ENCODE data around the gene ETFB. TPM values are rescaled to one million over a fixed set of nuclear protein-coding genes. Genes with fewer than 3 reads are reported as not detected.

Gene ETFB
- total RNA-seq, 2 donors from 2014 or later, result 58.7 to 61.5 TPM

DNA sequence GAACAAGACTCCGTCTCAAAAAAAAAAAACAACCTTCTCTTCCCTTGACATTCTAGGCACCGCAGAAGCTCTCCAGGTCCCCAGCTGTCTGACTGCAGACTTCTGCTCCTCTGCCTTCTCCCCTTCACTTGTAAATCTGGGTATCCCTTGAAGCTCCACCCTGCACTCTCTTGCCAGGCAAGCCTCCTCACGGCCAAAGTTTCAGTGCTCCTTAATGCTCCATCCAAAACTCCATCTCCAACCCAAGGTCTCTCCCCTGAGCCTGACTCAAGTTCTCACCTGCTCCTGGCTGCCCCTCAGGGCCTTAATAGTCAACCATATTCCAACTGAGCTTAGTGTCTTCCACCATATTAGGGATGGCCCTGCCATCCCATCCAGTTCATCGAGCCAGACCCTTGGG, 4.0 kb upstream of the ETFB start:
- no peaks in the 10 kb centered on the region for H3K9me3 ChIP-seq
- H3K4me1 ChIP-seq, result peaks cover 15% of the 10 kb centered on the region
- no peak for TF ChIP-seq POLR2A (IDR thresholded peaks at IDR 0.05)
- TF ChIP-seq, protein P1, sequence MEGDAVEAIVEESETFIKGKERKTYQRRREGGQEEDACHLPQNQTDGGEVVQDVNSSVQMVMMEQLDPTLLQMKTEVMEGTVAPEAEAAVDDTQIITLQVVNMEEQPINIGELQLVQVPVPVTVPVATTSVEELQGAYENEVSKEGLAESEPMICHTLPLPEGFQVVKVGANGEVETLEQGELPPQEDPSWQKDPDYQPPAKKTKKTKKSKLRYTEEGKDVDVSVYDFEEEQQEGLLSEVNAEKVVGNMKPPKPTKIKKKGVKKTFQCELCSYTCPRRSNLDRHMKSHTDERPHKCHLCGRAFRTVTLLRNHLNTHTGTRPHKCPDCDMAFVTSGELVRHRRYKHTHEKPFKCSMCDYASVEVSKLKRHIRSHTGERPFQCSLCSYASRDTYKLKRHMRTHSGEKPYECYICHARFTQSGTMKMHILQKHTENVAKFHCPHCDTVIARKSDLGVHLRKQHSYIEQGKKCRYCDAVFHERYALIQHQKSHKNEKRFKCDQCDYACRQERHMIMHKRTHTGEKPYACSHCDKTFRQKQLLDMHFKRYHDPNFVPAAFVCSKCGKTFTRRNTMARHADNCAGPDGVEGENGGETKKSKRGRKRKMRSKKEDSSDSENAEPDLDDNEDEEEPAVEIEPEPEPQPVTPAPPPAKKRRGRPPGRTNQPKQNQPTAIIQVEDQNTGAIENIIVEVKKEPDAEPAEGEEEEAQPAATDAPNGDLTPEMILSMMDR (IDR thresholded peaks at IDR 0.05), result no peak
- no peaks in the 10 kb centered on the region for H3K36me3 ChIP-seq (replicated peaks in 1 of 2; ENCODE audit: insufficient read depth in 1 of 2, low read depth in 2 of 2)
- H3K4me3 ChIP-seq, result no peak overlapping the region
- intact Hi-C loops (cut with DNase I), result no loop called here
- ATAC-seq, result no peak
- 71 to 75% methylated on average over 4 of the region's 4 CpGs for WGBS, 2 donors
- no peaks in the 10 kb centered on the region for H3K27me3 ChIP-seq
- no peak for DNase-seq
- no peak overlapping the region for H3K27ac ChIP-seq

DNA sequence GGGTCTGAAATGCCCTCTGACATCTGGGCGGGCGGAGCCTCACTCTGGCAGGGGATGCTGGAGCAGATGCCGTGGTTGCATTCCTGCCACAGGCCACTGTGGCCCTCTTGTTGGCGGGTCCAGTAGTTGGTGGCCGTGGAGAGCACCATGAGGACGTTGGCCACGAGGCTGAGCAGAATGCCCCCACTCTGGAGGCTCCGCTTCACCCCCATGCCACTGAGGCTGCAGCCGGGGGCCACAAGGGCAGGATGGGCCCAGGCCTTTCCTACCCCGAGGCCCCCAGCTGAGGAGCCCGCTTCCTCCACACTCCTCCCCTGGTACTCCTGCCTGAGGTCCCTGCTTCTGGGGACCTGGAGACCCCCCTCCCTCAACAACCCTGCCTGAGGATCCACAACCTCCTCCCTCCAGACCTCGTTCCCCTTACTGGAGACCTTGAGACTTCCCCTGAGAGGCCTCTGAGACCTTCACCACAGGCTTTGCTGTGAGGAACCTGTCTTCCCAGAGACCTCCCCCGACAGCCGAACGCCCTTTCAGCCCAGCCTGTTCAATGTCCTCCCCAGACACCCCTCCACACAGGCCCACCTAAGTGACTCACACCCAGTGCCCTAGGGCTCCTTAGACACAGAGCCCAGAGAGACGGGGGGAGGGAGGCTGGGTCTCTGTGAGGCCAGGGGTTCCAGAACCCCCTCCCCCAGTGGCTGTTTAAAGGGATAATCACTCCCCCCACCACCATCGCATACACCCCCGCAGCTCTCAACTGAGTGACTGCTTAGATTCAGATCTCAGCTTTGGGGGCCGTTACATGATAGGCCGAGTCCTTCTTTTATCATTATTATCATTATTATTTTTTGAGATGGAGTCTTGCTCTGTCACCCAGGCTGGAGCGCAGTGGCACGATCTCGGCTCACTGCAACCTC, 2.4 kb upstream of the ETFB start, which contains the start of gene CLDND2:
Gene CLDND2, minus strand, starts transcription at position 638 of the 917 bp plus-strand sequence. Its CDS starts 426 bp downstream, at position 212.
- Histone ChIP-seq H3K36me3 (replicated peaks in 1 of 2; ENCODE audit: insufficient read depth in 1 of 2, low read depth in 2 of 2) (no peaks in the 10 kb centered on the region), H3K27me3 (no peaks in the 10 kb centered on the region), H3K4me3 (peak within 1 kb of the TSS in 1 of 2 donors; percentile 53), H3K4me1 (peaks cover 30% of the 10 kb centered on the region), H3K27ac (peak within 1 kb of the TSS; percentile 19 to 98 (median 64)), H3K9me3 (no peaks in the 10 kb centered on the region)
- no peak for DNase-seq
- WGBS, 2 donors, result 68 to 83% methylated on average over 9 to 23 of the region's 23 CpGs
- intact Hi-C loops (cut with DNase I), result no loop called here
- ATAC-seq, result no peak
- TF ChIP-seq, protein P1 (IDR thresholded peaks at IDR 0.05), result no peak
- no peak for TF ChIP-seq POLR2A (IDR thresholded peaks at IDR 0.05)

DNA sequence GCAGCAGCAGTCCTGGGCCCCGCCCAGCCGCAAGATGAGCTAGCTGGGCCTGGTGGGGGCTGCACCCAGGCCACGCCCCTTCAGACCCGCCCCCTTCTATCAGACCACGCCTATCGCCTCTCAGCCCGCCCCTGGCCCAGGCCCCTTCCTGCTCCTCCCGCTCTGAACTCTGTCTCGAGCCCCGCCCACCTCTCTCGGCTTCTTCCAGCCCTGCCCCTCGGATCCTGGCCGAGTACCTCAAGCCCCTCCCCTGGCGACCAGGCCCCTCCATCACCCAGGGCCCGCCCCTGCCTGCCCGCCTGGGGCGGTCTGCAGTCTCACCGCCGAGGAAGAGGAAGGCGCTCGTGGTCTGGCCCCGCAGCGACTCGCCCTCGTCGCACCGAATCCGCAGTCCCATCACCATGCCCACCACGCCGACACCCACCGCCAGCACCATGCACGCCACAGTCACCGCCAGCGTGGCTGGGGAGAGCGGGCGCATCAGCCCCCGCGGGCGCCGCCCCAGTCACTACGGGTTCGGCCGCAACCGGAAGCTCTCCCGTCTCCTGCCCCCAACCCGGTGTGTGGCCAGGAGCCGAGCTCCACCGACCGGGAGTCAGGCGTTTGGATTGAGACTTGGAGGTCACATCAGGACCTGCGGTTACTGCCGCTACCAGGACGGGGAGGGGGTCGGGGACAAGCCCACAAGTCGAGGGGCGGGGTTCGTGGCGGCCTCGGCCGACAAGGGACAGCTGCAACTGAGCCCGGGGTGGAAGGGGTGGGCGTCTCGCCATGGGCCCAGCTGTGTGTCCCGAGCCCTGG, 1.6 kb upstream of the ETFB start:
- Histone ChIP-seq H3K27me3 (no peaks in the 10 kb centered on the region), H3K4me1 (peaks cover 37% of the 10 kb centered on the region), H3K36me3 (replicated peaks in 1 of 2; ENCODE audit: insufficient read depth in 1 of 2, low read depth in 2 of 2) (no peaks in the 10 kb centered on the region), H3K27ac (peak overlapping the region; percentile 94 to 99 (median 98)), H3K4me3 (peak overlapping the region in 1 of 2 donors; percentile 53), H3K9me3 (no peaks in the 10 kb centered on the region)
- TF ChIP-seq POLR2A (IDR thresholded peaks at IDR 0.05), result peak in 1 of 3 donors; percentile 36
- TF ChIP-seq, protein P1 (IDR thresholded peaks at IDR 0.05), result no peak
- 0 to 2% methylated on average over 7 to 59 of the region's 64 CpGs for WGBS, 2 donors
- DNase-seq (peak; percentile 98 to 99 (median 99)), ATAC-seq (peak; percentile 88)
- intact Hi-C loops (cut with DNase I), result no loop called here

DNA sequence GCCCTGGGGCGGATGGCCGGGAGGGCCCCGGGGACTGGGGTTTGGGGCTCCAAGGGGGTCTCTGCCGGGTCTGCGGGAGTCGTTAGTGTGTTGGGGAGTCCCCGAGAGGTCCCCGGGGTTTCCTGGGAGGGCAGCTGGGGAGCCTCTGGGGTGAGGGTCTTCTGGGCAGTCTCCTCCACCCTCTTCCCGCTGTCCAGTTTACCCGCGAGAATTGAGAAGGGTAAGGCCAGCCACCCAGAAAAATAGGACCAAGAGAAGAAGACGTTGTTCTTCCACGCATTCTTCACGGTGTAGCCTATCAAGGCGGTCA, 1.0 kb upstream of the ETFB start:
- 0 to 1% methylated on average over 6 to 15 of the region's 15 CpGs for WGBS, 2 donors
- DNase-seq (no peak), ATAC-seq (no peak)
- Histone ChIP-seq H3K4me1 (peaks cover 43% of the 10 kb centered on the region), H3K9me3 (no peaks in the 10 kb centered on the region), H3K4me3 (peak overlapping the region; percentile 51 to 61), H3K27me3 (no peaks in the 10 kb centered on the region), H3K27ac (peak overlapping the region; percentile 94 to 99 (median 98)), H3K36me3 (replicated peaks in 1 of 2; ENCODE audit: insufficient read depth in 1 of 2, low read depth in 2 of 2) (no peaks in the 10 kb centered on the region)
- TF ChIP-seq, protein P1 (IDR thresholded peaks at IDR 0.05), result no peak
- peak; percentile 88 to 90 (median 89) for TF ChIP-seq POLR2A (IDR thresholded peaks at IDR 0.05)
- intact Hi-C loops (cut with DNase I), result no loop called here

Measured in body of pancreas (tissue), 4 donors.